K562 (cell line): ENCODE data around the gene BST1. TPM values are rescaled to one million over a fixed set of nuclear protein-coding genes. Genes with fewer than 3 reads are reported as not detected.

Experiments used
- ATAC-seq: fragments of 200-7000 bp; cut with Tn5 transposase; 3 replicates; pipeline ENCODE4 v1.9.1; 2020; ENCODE audit warnings: moderate library complexity
- BruUV-seq: library from RNA; stranded (reverse); fragments of 400-500 nt; replicated peaks from 2 replicates; lab custom pipeline; 2021; lab: Mats Ljungman, UMichigan
- CTCF ChIA-PET: fragments of 300-600 bp; formaldehyde crosslinking; extraction: SDS; loops from one replicate; lab custom pipeline; 2021; ENCODE audit warnings: low intra/inter-chr PET ratio; lab: Yijun Ruan, JAX
- POLR2A ChIA-PET: fragments of 300-600, 350-650 bp; sonication (Branson Sonifier 250); formaldehyde crosslinking; extraction: SDS; loops from one replicate; lab custom pipeline; 2021; ENCODE audit warnings: antibody characterized with exemption, inconsistent platforms; lab: Yijun Ruan, JAX
- DNase-seq, 4 experiments: peaks; one replicate each; pipeline versions ENCODE4 v3.0.0 to v3.0.0-alpha.2; 2011 to 2018; ENCODE audit warnings: low spot score in 3 of 4, mixed read lengths in 3 of 4; ENCODE audit errors: extremely low read depth in 1 of 4
- FAIRE-seq: peaks from 2 replicates; lab custom pipeline; 2011; peaks lifted over from hg19 to GRCh38; lab: Jason Lieb, UNC
- H2AFZ ChIP-seq: 2 replicates; pipeline ENCODE4 v1.6.0; 2011; ENCODE audit warnings: low read depth, low read length, control low read depth, inconsistent platforms
- H3K27ac ChIP-seq: fragments of 200-600 bp; 3 replicates; pipeline ENCODE4 v1.8.0; 2011; ENCODE audit warnings: low read depth, mild to moderate bottlenecking, control low read depth, inconsistent platforms, low read length, moderate library complexity, mixed read lengths; ENCODE audit errors: extremely low read depth
- H3K27me3 ChIP-seq, 2 experiments: fragments of 300-600 bp in 1 of 2; 2 replicates in 1 of 2; 3 replicates in 1 of 2; pipeline versions ENCODE4 v1.6.0 to v1.8.0; 2011; ENCODE audit warnings: inconsistent platforms in 2 of 2, low read length in 2 of 2, mild to moderate bottlenecking in 1 of 2, mixed read lengths in 1 of 2, moderate library complexity in 1 of 2; ENCODE audit not compliant: control insufficient read depth in 2 of 2, insufficient read depth in 2 of 2
- H3K36me3 ChIP-seq: fragments of 300-600 bp; 3 replicates; pipeline ENCODE4 v1.8.0; 2011; ENCODE audit warnings: mild to moderate bottlenecking, low read length, inconsistent platforms; ENCODE audit not compliant: control insufficient read depth, insufficient read depth
- H3K4me1 ChIP-seq, 2 experiments: fragments of 200-600 bp in 1 of 2; replicated peaks in 1 of 2; 2 replicates in 1 of 2; 3 replicates in 1 of 2; pipeline versions ENCODE4 v1.5.1 to v1.8.0; 2011; ENCODE audit warnings: inconsistent platforms in 2 of 2, low read length in 2 of 2, mild to moderate bottlenecking in 1 of 2, mixed read lengths in 1 of 2, moderate library complexity in 1 of 2; ENCODE audit not compliant: control insufficient read depth in 2 of 2, insufficient read depth in 2 of 2
- H3K4me2 ChIP-seq: 2 replicates; pipeline ENCODE4 v1.6.1; 2011; ENCODE audit warnings: low read length, control low read depth, inconsistent platforms, mixed read lengths; ENCODE audit not compliant: insufficient read depth
- H3K4me3 ChIP-seq: fragments of 200-600 bp; sonication (generic), shearing (Covaris generic); 2 replicates; pipeline ENCODE4 v1.5.1; 2016; ENCODE audit warnings: control low read depth, inconsistent platforms
- H3K79me2 ChIP-seq: fragments of 200-600 bp; 3 replicates; pipeline ENCODE4 v1.8.0; 2011; ENCODE audit warnings: low read length, inconsistent platforms; ENCODE audit not compliant: control insufficient read depth, insufficient read depth
- H3K9ac ChIP-seq, 2 experiments: 2 replicates each; pipeline versions ENCODE4 v1.6.0 to v1.6.1; 2011; ENCODE audit warnings: low read depth in 2 of 2, low read length in 2 of 2, control low read depth in 1 of 2, inconsistent platforms in 1 of 2, mild to moderate bottlenecking in 1 of 2, mixed read lengths in 1 of 2; ENCODE audit not compliant: insufficient read depth in 1 of 2
- H3K9me1 ChIP-seq: one replicate; pipeline ENCODE4 v1.6.0; 2011; ENCODE audit warnings: inconsistent platforms, mild to moderate bottlenecking, low read length, moderate library complexity; ENCODE audit not compliant: control insufficient read depth, insufficient read depth
- H3K9me3 ChIP-seq: replicated peaks from 2 replicates; pipeline ENCODE4 v1.5.1; 2011; ENCODE audit warnings: low read depth, low read length, inconsistent platforms; ENCODE audit not compliant: control insufficient read depth, insufficient read depth
- H4K20me1 ChIP-seq: replicated peaks from 2 replicates; pipeline ENCODE4 v1.6.1; 2011; ENCODE audit warnings: low read length, inconsistent platforms, mixed read lengths; ENCODE audit not compliant: control insufficient read depth, insufficient read depth
- CEBPB ChIP-seq: fragments of 450-650 bp; IDR thresholded peaks from 2 replicates; pipeline ENCODE4 v1.6.1; 2016; ENCODE audit warnings: missing genetic modification characterization, missing compliant biosample characterization
- CEBPG ChIP-seq, 3 experiments: fragments of 200-800 bp in 1 of 3; sonication (Bioruptor generic) in 1 of 3; sonication (generic) in 1 of 3; formaldehyde crosslinking in 1 of 3; IDR thresholded peaks in 2 of 3; conservative IDR thresholded peaks in 1 of 3; 2 replicates each; pipeline versions ENCODE4 v1.6.1 to v1.8.0; 2016 to 2022; ENCODE audit warnings: missing compliant biosample characterization in 2 of 3, missing genetic modification characterization in 2 of 3, mild to moderate bottlenecking in 1 of 3, missing genetic modification reagents in 1 of 3
- MAFK ChIP-seq: IDR thresholded peaks from 2 replicates; pipeline ENCODE4 v1.6.1; 2011; ENCODE audit warnings: low read length, improper control_type of control experiment
- ZKSCAN1 ChIP-seq: fragments of 150-350 bp; IDR thresholded peaks from 2 replicates; pipeline ENCODE4 v1.6.1; 2016; ENCODE audit warnings: low read depth, low read length
- ZNF384 ChIP-seq: IDR thresholded peaks from 2 replicates; pipeline ENCODE4 v1.6.1; 2012; ENCODE audit warnings: low read depth, low read length, improper control_type of control experiment
- WGBS: fragments of 100-300 bp; shearing (Covaris generic); methylation state at CpG from one replicate; pipeline ENCODE4 v1.1.6; 2016; ENCODE audit warnings: low coverage, mixed read lengths; ENCODE audit not compliant: insufficient coverage; ENCODE audit errors: missing lambda C conversion rate; 5-methylcytosine and 5-hydroxymethylcytosine counted together
- in situ Hi-C: fragments of 300-500 bp; cut with MboI; formaldehyde crosslinking; loops from 4 replicates; pipeline ENCODE4 v1.15.0; 2018; ENCODE audit warnings: inconsistent platforms, mixed read lengths
- intact Hi-C: fragments of 100-400 bp; cut with micrococcal nuclease; formaldehyde crosslinking; loops from 2 replicates; pipeline ENCODE4 v1.14.2; 2022
- polyA plus RNA-seq, 8 experiments: library from polyadenylated mRNA; depleted of rRNA in 4 of 8; stranded (reverse) in 5 of 8; unstranded in 3 of 8; fragments of >200 nt; fragmentation: Nextera tagmentation in 2 of 8; fragmentation: Illumina TruSeq in 1 of 8; extraction: Ambion mirVana in 2 of 8; extraction: Trizol in 1 of 8; gene quantifications; 2 replicates each; pipeline versions ENCODE4 v1.2.1 to v1.2.3, GENCODE V29; 2011 to 2014; ENCODE audit warnings: inconsistent platforms in 1 of 8, missing spikeins in 1 of 8
- total RNA-seq, 7 experiments: library from RNA; depleted of rRNA in 6 of 7; stranded (reverse); fragments of >200 nt in 6 of 7; fragmentation: Illumina TruSeq in 2 of 7; extraction: Trizol in 2 of 7; gene quantifications; 2 replicates each; pipeline versions ENCODE4 v1.2.1 to v1.2.3, GENCODE V29; 2011 to 2021; ENCODE audit warnings: low replicate concordance in 1 of 7
- TF ChIP-seq, protein P1 (sequence below): sonication (generic); formaldehyde crosslinking; IDR thresholded peaks from 2 replicates; pipeline ENCODE4 v1.8.1; 2023; ENCODE audit warnings: mild to moderate bottlenecking, missing genetic modification reagents
- TF ChIP-seq, protein P2 (sequence below), 2 experiments: fragments of 450-650 bp in 1 of 2; sonication (generic) in 1 of 2; formaldehyde crosslinking in 1 of 2; IDR thresholded peaks in 1 of 2; conservative IDR thresholded peaks in 1 of 2; 2 replicates each; pipeline versions ENCODE4 v1.6.1 to v1.8.1; 2016 to 2023; ENCODE audit warnings: mild to moderate bottlenecking in 2 of 2, moderate library complexity in 2 of 2, inconsistent platforms in 1 of 2, missing genetic modification reagents in 1 of 2

Gene BST1
- total and polyA plus RNA-seq, 9 of the 15 experiments (the other 6 are each of a cell fraction or from before 2014, with no cell fraction given): 0.04 to 0.38 (median 0.07) TPM; not detected in 6

DNA sequence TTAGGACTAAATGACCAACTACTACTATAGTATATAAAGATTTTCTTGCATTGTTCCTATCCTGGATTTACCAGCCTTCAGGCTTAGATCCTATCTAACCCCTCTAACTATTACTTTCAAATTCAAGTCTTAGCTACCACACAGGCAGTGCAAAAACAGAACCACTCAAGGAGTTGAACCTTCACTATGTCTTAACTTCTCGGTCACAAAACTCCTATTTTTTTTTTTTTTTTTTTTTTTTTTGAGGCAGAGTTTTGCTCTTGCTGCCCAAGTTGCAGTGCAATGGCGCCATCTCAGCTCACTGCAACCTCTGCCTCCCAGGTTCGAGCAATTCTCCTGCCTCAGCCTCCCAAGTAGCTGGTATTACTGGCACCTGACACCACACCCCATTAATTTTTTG is 27.5 kb upstream of the BST1 start:
- H3K4me3 ChIP-seq: no peak overlapping the region
- no peak overlapping the region for H3K9ac ChIP-seq
- POLR2A ChIA-PET: interaction anchor here (1.2 to 2.3 kb wide), 2 partner anchors 12 to 19 kb away, joined by 3 to 8 read pairs; no protein-coding TSS in a partner anchor
- H3K4me2 ChIP-seq: no peak overlapping the region
- DNase-seq (no peak), ATAC-seq (no peak), FAIRE-seq (no peak)
- peaks cover 67% of the 10 kb centered on the region for H3K79me2 ChIP-seq
- intact Hi-C loops: no loop called here
- no peaks in the 10 kb centered on the region for H3K27me3 ChIP-seq
- 83% methylated on average over 2 of the region's 3 CpGs for WGBS
- no peaks in the 10 kb centered on the region for H4K20me1 ChIP-seq
- no peak overlapping the region for H2AFZ ChIP-seq
- H3K27ac ChIP-seq: no peak overlapping the region
- CTCF ChIA-PET: no interaction called here
- peaks cover 7% of the 10 kb centered on the region; the same call in 2 of the 3 replicates for H3K36me3 ChIP-seq
- TF ChIP-seq ZNF384: peak; percentile 43; the same call in 1 of the 2 replicates
- TF ChIP-seq ZKSCAN1: no peak
- TF ChIP-seq, protein P1, sequence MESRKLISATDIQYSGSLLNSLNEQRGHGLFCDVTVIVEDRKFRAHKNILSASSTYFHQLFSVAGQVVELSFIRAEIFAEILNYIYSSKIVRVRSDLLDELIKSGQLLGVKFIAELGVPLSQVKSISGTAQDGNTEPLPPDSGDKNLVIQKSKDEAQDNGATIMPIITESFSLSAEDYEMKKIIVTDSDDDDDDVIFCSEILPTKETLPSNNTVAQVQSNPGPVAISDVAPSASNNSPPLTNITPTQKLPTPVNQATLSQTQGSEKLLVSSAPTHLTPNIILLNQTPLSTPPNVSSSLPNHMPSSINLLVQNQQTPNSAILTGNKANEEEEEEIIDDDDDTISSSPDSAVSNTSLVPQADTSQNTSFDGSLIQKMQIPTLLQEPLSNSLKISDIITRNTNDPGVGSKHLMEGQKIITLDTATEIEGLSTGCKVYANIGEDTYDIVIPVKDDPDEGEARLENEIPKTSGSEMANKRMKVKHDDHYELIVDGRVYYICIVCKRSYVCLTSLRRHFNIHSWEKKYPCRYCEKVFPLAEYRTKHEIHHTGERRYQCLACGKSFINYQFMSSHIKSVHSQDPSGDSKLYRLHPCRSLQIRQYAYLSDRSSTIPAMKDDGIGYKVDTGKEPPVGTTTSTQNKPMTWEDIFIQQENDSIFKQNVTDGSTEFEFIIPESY: peak; percentile 63
- no TSS peak for BruUV-seq
- no peaks in the 10 kb centered on the region for H3K9me3 ChIP-seq
- H3K4me1 ChIP-seq: peaks cover 0 to 16% of the 10 kb centered on the region in 2 experiments; a peak in 3 of 5 replicates
- in situ Hi-C loops: no loop called here
- no peaks in the 10 kb centered on the region for H3K9me1 ChIP-seq

DNA sequence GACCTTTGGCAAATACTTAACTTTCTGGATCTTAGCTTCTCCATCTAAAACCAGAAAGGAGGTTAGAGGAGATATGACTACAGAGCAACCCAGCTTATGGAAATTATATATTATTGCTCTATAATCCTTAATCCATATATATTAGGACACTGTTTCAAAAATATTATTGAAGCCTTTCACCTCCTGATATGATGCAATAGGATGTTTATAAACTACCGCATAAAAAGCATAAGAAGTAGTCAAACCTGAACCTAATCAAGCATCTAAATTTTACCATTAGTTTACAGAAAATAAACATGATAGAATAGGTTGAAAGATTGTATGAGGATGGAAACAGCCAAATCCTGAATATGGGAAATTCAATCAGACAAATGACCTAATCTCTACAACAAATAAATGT is 26.8 kb upstream of the BST1 start:
- peaks cover 74% of the 10 kb centered on the region for H3K79me2 ChIP-seq
- no TSS peak for BruUV-seq
- no peak overlapping the region for H2AFZ ChIP-seq
- TF ChIP-seq CEBPG (CRISPR knock-in tag; IDR thresholded peaks at IDR 0.05) (no peak), CEBPG (tag; conservative IDR thresholded peaks at IDR 0.05 in 1 of 2, IDR thresholded peaks at IDR 0.05 in 1 of 2) (peak; percentile 38 to 89; a peak in 2 of 4 replicates), MAFK (no peak), CEBPB (peak; percentile 65)
- TF ChIP-seq, protein P2, sequence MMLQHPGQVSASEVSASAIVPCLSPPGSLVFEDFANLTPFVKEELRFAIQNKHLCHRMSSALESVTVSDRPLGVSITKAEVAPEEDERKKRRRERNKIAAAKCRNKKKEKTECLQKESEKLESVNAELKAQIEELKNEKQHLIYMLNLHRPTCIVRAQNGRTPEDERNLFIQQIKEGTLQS (IDR thresholded peaks at IDR 0.05): peak; percentile 62
- TF ChIP-seq, protein P2 (CRISPR knock-in tag; conservative IDR thresholded peaks at IDR 0.05): no peak
- no peak overlapping the region for H3K9ac ChIP-seq
- in situ Hi-C loops: no loop called here
- no peaks in the 10 kb centered on the region for H3K27me3 ChIP-seq
- H3K4me3 ChIP-seq: no peak overlapping the region
- no peak overlapping the region for H3K4me2 ChIP-seq
- POLR2A ChIA-PET: interaction anchor here (0.6 to 2.3 kb wide), 3 partner anchors 12 to 221 kb away, joined by 3 to 8 read pairs (median 3); no protein-coding TSS in a partner anchor
- WGBS: 100% methylated on average over 1 of the region's 1 CpG
- H3K9me3 ChIP-seq: no peaks in the 10 kb centered on the region
- peaks cover under 1 to 16% of the 10 kb centered on the region in 2 experiments; a peak in 4 of 5 replicates for H3K4me1 ChIP-seq
- intact Hi-C loops: no loop called here
- ATAC-seq (no peak), FAIRE-seq (no peak), DNase-seq (no peak)
- CTCF ChIA-PET: no interaction called here
- H3K9me1 ChIP-seq: no peaks in the 10 kb centered on the region
- H4K20me1 ChIP-seq: no peaks in the 10 kb centered on the region
- H3K27ac ChIP-seq: no peak overlapping the region
- H3K36me3 ChIP-seq: peaks cover 7% of the 10 kb centered on the region; the same call in 2 of the 3 replicates
